ENCODE data around the gene PCK1.

The PCK1 gene

DNA sequence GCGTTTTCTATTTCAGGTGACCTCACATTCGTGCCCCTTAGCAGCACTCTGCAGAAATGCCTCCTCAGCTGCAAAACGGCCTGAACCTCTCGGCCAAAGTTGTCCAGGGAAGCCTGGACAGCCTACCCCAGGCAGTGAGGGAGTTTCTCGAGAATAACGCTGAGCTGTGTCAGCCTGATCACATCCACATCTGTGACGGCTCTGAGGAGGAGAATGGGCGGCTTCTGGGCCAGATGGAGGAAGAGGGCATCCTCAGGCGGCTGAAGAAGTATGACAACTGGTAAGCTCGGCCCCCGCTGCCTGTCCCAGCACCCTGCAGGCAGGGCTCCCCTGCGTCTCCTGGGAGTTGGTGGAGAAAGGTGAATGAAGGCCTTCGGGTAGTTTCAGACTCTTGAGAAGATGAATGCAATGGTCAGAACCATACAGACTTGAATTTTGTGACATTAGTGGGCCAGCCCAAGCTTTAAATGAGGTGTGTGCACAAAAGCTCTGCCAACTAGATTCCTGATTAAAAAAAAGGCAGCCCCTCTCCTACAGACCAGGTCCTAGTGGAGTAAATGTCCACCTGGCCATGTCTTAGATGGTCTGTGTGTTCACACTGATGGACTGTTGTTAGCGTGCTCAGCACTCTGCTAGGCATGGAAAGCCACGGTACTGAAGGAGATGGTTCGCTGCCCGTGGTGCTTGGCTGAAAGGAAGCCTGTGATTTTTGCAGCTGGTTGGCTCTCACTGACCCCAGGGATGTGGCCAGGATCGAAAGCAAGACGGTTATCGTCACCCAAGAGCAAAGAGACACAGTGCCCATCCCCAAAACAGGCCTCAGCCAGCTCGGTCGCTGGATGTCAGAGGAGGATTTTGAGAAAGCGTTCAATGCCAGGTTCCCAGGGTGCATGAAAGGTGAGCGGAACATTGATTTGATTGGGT, 708 bp downstream of the PCK1 start:
- no peak for DNase-seq

DNA sequence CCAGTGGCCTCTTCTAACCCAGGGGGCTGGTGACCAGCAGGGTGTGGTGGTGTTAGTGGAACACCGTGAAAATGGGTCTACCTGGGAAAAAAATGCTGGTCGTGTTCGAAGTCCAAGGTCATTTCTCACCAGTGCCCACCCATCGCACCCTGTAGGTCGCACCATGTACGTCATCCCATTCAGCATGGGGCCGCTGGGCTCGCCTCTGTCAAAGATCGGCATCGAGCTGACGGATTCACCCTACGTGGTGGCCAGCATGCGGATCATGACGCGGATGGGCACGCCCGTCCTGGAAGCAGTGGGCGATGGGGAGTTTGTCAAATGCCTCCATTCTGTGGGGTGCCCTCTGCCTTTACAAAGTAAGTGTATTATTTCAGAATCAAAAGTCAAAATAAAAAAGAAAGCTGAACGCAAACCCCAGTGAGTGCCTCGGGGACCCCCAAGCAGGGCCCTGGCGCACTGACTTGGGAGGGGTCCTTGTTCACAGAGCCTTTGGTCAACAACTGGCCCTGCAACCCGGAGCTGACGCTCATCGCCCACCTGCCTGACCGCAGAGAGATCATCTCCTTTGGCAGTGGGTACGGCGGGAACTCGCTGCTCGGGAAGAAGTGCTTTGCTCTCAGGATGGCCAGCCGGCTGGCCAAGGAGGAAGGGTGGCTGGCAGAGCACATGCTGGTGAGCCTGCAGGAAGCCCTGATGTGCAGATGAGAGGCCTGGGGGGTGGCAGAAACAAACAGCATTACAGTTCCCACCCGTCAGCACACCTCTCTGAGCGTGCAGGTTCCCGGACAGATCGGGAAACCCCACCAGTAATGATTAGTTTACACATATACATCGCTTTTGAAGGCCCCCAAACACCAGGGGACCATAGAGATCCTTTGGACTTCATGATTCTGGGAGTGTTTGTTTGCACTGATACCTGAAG, 1.9 kb downstream of the PCK1 start:
- no peak for DNase-seq

DNA sequence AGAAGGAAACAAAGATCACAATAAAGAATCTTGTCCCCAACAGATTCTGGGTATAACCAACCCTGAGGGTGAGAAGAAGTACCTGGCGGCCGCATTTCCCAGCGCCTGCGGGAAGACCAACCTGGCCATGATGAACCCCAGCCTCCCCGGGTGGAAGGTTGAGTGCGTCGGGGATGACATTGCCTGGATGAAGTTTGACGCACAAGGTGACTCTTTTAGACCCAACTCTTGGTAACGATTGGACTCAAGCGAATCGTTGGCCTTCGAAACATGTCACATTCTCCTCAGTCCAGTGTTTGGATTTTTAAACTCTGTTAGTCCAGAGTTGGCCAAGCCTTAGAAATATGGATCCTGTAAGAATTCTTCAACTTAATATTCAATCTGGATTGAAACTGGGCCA, 2.6 kb downstream of the PCK1 start:
- DNase-seq = no peak

DNA sequence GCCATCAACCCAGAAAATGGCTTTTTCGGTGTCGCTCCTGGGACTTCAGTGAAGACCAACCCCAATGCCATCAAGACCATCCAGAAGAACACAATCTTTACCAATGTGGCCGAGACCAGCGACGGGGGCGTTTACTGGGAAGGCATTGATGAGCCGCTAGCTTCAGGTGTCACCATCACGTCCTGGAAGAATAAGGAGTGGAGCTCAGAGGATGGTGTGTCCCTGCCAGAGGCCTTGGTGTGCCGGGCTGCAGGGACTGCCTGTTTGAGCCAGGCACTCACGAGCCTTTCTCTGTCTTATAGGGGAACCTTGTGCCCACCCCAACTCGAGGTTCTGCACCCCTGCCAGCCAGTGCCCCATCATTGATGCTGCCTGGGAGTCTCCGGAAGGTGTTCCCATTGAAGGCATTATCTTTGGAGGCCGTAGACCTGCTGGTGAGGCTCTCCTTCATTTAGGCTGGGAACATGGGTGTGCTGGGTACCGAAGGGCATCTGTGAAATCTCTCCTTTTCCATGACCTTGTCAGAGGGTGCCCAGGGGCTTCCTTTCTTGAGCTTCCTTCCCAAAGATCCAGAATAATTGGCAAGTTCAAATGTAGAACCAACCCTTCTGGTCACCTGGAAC, 3.4 kb downstream of the PCK1 start:
- DNase-seq = no peak

DNA sequence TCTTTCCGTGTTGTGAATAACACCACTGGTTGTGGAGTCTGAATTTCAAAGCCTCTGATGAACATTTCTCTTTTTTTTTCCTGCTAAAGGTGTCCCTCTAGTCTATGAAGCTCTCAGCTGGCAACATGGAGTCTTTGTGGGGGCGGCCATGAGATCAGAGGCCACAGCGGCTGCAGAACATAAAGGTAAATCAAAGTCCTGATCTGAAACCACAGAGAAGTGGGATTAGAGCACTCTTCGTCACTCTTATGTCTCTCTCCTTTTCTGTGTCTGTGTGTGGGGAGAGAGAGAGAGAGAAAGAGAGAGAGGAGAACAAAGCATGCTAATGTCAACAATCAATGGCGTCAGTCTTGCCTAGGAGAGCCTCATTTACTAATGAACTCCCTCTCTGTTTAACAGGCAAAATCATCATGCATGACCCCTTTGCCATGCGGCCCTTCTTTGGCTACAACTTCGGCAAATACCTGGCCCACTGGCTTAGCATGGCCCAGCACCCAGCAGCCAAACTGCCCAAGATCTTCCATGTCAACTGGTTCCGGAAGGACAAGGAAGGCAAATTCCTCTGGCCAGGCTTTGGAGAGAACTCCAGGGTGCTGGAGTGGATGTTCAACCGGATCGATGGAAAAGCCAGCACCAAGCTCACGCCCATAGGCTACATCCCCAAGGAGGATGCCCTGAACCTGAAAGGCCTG, 4.2 kb downstream of the PCK1 start:
- no peak for DNase-seq

DNA sequence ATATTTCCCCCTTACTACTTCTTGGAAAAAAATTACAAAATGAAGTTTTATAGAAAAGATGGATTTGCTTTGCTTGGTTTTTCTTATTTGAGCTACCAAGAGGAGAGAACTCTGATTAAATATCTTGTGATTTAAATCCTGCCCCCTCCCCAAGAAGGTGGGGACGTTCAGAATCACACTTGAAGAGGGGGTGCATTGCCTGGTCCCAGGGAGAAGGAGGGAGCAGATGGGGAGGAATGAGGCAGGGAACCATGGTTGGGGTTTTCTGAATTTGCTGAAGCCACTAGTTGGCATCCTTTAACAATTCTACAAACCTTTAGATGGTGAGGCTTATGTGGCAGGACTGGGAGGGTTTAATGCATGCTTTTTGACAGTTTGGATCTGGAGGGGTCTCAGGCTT, 5.5 kb downstream of the PCK1 start:
- no peak for DNase-seq

DNA sequence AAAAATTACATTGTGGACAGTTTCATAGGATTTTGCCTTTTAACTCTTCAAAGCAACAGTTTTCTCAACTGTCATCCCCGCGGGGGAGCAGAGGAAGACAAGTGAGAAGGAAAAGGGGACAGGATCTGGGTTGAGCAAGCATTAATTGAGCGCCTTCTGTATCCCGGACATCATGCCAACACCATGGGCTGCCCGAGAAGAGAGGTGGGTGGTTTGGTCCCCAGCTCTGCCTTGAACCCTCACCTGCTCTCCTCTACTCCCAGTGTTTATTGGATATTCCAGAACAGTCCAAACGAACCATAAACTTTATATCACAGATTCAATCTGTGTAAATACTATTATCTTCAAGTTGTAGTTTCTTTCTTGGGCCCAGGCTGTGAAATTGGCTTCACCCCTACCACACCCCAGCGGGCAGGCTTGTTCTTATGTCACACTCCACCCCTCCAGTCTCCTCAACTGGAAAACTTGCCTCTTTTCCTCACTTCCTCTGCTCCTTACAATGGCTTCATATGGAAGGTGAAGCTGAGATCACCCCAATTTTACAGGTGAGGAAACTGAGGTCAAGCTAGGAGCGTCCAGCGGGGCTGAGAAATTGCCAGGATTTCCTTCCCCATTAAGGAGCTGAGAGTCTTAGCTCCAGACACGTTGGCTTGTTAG, 6.0 kb downstream of the PCK1 start:
- no peak for DNase-seq

DNA sequence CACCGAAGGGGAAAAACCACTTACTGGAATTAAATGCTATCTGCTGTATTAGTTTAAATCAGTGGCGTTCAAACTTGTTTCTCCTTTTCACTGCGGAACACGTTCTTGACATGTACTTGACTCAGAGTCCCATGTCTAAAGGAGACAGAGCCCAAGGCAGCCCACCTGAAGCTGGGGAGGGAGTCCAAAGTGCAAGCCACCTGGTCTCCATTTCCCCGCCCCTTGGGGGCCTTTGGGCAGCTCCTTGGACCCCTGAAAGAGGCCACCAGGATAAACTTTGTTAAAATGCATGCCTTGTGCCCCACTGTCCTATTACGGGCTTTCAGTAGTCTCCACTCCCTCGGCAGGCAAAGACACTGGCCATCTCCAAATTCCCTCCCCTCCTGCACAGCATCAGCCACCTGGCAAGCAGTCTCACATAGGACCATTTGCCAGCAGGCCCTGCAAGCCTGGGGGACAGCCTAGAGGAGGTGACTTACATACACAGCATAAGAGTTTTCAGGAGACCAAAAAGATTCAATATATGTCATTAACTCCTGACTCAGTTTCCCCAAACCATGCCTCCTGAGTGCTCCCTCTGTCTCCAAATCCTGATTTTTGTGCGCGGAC, 6.7 kb downstream of the PCK1 start:
- DNase-seq = no peak

DNA sequence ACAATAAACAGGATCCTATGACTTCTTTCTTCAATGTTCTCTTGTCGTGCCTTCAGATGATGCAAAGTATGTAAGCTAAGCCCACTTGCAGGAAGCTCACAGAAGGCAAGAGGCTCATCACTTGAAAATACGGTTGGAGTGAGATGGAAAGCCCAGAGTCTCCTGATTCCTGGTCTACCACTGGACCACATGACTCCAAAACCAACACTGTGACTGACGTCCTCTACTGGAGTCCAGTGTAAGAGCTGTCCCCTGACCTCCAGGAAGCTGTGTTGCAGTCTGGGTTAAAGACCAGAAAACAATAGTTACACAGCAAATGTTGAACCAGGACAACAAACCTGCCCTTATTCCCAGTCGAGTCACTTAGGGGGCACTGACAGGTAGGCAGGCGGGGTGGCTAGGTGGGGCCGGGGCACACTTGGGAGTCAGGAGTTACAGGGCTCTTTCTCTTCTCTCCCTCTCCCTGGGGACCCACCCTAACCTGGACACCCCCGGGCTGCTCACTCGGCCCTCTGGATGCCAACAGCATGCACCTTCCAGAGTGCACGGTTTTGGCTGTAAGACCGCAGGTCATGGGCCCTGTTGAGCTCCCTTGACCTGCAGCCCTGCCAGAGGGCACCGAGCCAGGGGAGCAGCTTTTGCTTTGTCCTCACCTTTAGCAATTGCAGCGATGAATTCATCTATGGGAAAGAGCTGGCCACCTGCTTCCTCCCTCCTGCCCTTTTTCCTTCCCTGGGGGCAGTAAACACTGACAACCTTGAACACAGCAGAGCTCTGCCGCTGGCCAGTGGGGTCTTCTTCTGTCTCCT, 7.4 kb downstream of the PCK1 start:
- no peak for DNase-seq

DNA sequence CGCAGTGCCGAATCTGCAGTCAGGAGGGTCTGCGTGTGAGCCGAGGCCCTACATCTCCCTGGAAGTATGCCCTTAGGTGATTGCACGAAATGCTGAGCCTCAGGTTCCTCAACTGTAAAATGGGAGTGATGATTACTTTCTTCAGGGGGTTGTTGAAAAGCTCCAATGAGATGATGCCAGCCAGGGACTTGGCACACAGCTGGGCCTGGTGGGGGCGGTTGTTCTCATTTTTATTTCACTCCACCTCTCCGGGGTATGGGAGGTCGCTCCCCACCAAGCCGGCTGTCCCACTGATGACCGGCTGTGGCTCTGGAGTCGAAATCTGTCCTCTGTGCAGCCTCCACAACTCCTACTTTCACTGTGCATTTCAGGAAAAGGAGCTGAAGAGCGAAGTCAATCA, 8.1 kb downstream of the PCK1 start:
- DNase-seq = no peak

DNA sequence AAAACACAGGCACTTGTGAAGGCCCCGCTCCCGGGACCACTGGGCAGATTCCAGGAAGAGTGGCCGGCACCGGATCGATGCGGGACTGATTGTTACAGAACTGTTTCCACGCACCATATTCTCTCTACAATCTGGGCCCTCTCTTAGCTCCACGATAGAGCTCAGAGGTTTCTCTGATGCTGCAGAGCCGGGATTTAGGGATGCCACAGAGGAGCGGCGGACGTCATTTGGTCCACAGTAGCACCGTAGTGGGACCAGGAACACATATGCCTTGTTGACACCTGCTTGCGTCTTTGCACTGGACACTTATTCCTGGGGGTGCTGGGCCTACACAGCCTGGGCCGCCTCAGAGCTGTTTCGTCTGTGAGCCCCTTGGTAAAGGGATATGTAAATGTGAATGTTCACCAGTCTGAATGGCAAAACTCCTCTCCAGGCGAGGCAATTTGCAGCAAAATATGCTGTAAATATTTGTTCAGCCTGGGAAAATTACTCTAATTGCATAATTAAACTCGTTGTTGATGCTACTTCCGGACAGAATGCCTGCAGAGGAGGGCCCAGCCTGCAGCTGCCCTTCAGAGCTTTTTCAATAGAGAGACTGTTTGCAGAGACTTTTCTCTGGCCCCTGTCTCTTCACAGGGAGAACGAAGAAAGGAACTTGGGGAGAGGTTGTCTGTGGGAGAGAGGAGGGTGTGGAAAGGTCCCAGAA, 9.4 kb downstream of the PCK1 start:
- peak; percentile 93 for DNase-seq

DNA sequence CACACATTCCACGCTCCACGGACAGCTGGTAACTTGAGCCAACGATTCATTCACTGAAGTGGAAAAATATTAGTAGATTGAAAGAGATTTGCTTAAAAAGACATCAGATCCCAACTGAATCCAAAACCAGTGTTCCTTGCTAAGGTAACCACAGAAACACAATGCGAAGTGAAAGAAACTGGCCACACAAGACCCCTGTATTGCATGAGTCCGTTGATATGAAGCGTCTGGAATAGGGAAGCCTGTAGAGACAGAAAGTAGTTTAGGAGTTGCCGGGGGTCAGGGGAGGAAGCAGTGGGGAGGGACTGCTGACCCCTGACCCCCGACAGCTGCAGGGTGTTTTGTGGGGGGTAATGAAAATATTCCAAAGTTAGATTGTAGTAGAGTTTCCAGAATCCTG, 10.0 kb downstream of the PCK1 start:
- DNase-seq = peak; percentile 93

DNA sequence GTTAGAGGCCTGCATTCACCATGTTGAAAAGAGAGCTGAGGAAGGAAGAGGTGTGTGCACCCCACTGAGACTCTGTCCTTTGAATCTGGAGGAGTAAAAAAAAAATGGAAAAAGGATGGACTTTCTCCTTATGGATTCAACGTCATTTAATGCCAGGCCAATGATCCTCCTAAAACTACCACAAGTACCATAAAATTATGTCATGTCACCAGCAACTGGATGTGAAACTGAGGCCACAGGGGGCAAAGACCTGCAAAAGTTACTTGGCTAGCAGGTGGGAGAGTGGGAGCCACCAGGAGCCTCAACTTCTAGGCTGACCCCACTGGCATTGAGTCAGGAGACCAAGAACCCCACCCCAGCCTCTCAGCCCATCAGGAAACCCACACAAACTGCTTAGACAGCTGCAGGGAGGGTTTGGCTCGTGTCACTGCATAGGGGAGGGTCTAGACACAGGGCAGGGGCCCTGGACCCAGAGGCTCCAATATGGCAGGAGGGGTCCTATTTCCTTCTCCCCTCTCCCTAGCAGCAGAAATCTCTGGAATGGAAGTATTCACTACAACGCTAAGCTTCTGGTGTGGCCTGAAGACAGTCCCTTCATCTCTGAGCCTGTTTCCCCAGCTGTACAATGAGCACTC, 11.0 kb downstream of the PCK1 start:
- no peak for DNase-seq

DNA sequence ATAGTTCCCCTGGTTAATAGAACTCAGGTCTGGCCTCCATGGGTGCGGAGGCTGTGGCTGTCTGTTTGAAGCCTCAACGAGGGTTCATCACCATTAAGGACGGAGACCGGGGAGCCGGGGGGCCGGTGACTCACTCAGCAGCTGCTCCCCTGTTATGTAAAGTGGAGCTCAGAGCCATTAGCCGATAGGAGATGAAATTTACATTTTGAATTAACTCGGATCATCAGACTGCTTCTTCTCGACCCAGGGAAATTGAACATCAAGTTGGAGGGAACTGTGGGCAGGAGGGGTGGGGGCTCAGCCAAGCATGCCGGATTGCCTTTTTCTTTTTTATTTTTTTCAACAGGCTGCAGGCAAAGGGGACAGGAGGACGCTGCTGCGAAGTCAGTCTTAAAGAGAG, 12.3 kb downstream of the PCK1 start:
- DNase-seq = peak; percentile 87

DNA sequence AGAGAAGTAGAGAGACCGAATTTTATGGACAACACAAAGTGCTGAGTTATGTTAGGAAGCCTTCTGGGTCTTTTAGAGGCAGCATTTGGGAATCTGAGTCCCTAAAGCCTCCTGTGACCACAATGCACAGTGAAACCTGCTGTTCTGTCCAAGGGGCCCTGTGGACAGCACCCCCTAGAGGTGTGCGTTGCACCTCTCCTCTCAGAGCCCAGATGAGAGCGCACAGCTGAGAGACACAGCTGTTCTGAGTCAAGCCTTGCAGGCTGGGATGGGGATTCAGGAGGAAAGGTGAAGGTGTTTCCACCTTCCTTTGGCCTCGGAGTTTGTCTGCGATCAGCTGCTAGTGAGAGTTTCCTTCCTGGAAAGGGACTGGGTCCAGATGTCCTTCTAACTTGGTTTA, 13.0 kb downstream of the PCK1 start:
- peak; percentile 67 for DNase-seq

DNA sequence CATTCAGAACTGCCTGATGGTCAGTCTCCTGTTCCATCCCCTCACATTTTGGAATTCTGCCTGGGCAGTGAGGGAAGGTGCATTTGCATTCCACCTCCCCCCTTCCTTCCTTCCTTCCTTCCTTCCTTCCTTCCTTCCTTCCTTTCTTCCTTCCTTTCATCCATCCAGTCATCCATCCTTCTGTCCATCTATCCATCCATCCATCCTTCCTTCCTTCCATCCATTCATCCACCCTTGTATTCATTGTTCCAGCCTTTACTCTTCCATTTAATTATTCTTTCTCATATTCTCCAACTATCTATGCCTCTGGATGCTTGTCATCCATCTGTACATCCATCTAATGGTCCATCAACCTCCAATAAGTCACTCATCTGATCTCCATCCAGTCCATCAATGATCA, 14.0 kb downstream of the PCK1 start:
- DNase-seq = no peak

DNA sequence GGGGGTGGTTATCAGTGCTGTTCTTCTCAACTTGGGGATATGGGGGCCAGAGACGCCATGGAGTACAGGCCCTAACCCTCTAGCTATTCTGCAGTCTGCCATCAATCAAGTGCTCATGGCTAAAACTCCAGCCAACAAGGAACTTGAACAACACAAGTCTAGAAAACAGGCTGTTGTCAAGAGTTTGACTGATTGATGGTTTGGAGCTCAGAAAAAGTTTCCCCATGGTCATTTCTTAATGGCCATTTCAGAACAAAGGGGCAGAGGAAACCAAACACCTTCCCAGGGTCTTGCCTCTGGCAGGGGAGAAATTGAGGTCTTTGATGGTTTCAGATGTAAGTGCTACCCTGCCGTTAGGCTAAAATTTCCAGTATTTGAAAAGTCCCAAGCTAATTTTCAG, 15.1 kb downstream of the PCK1 start:
- DNase-seq = no peak

DNA sequence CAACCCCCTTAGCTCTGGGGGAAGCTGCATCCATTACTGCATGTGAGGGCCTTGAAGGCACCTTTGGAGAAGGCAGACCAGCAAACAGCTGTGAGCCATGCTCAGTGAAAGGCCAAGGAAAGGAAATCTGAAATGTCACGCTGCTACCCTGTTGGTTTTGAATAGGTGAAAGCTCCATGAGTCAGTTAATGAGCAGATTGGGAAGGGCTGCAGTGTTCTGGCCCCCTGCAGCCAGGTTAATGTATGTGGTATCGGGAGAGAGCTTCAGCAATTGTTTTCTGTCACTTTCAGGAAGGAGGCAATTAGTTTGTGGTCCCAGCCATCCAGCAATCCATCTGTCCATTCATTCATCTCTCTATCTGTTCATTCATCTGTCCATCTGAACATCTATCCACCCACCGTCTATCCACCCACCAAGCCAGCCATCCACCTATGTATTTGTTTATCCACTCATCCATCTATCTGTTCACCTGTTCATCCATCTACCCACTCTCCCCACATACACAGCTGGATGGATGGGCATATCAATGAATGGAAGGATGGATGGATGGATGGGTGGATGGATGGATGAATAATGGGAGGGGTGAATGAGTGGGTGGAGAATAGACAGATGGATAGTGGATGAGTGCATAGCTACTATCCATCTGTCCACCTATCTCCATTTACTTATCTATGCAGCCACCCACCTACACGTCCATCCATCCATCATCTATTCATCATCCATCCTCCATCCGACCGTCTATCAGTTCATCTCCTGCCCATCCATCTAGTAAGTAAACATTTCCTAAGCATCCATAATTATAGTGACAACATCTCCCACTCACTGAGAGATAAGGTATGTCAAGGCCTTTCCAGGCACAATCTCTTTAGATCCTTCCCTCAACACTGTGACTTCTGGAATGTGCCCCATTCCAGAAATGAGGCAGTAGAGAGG, 16.0 kb downstream of the PCK1 start:
- no peak for DNase-seq

Data from NCI-H526 treated with DMSO at 0.1 percent for 48 hours (cell line).